Body of pancreas (tissue), 4 donors: ENCODE data around the gene PEA15.

Source experiments
- POLR2A ChIP-seq, 3 donors: fragments of 450-650 bp; IDR thresholded peaks; one replicate each; pipeline ENCODE4 v1.6.1; 2016; ENCODE audit warnings: antibody characterized with exemption in 3 of 3, mild to moderate bottlenecking in 2 of 3
- TF ChIP-seq, protein P1 (sequence below), 7 experiments: fragments of 450-650 bp in 4 of 7; fragments of 200-600 bp in 3 of 7; sonication (generic) in 3 of 7; IDR thresholded peaks; one replicate each; pipeline ENCODE4 v1.5.1; 2016 to 2019; ENCODE audit warnings: antibody characterized with exemption in 7 of 7

DNA sequence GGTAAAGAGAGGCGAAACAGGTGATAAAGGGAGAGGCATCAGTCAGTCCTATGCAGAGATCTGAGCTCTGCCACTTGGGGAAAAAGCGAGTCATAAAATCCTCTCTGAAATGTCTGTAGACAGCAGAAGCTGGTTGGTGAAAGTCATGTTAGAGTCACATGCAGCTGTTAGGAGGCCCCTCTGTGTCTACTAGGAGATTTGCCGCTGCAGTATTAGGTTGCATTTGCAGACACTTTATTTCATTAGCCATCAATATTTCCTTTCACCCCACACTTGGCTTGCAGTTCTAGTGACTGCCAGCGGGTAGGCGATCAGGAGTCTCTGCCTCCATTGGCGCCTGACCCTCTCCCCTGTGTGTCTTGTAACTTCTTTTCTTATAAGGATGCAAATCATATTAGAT is 37.6 kb upstream of the PEA15 start:
- TF ChIP-seq, protein P1, sequence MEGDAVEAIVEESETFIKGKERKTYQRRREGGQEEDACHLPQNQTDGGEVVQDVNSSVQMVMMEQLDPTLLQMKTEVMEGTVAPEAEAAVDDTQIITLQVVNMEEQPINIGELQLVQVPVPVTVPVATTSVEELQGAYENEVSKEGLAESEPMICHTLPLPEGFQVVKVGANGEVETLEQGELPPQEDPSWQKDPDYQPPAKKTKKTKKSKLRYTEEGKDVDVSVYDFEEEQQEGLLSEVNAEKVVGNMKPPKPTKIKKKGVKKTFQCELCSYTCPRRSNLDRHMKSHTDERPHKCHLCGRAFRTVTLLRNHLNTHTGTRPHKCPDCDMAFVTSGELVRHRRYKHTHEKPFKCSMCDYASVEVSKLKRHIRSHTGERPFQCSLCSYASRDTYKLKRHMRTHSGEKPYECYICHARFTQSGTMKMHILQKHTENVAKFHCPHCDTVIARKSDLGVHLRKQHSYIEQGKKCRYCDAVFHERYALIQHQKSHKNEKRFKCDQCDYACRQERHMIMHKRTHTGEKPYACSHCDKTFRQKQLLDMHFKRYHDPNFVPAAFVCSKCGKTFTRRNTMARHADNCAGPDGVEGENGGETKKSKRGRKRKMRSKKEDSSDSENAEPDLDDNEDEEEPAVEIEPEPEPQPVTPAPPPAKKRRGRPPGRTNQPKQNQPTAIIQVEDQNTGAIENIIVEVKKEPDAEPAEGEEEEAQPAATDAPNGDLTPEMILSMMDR (IDR thresholded peaks at IDR 0.05) = no peak
- no peak for TF ChIP-seq POLR2A (IDR thresholded peaks at IDR 0.05)
